DMS153 treated with DMSO at 0.1 percent for 48 hours (cell line): ENCODE results near the gene C1orf53.
A peak's percentile ranks its signal among the peaks of the same experiment; 100 is the strongest.
"Not testable (repeated sequence)": the region's sequence is repeated elsewhere in the genome, so short reads cannot be mapped to it uniquely, and the experiment has no call there.

Experiments
- DNase-seq: peaks from one replicate; lab custom pipeline; 2025; ENCODE audit not compliant: unreplicated experiment; lab: John Stamatoyannopoulos, UW

Gene C1orf53

DNA sequence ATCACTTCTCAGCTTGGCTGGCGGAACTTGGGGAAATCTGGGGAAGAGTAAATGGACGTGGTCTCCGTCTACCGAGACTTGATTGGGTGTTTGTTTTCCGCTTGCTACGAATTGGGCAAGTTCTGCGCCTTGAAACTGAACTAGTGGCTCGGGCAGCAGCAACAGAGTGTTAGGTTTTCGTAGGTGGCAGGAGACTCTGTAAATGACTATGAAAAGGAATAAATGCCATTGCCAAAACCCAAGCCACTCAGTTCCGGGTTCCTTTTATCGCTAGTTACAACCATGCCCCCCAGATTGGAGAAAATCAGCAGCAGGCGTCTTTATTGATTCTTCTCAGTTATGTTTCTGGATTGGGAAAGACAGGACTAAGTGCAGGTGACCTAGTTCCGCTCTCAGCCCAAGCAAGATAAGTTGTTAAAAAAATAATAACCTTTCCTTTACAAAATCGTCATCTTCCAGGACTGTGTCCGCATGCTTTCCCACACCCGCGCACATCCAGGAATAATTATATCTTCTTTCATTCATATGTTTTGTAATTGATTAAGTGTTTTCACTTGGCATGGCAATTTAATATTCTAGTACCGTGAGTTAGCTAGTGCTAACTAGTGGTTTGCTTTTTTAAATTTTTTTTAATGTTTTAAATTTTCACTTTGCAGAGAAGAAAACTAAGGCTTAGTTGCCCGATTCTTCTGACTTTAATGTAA, 18.1 kb downstream of the C1orf53 start:
- no peak for DNase-seq

DNA sequence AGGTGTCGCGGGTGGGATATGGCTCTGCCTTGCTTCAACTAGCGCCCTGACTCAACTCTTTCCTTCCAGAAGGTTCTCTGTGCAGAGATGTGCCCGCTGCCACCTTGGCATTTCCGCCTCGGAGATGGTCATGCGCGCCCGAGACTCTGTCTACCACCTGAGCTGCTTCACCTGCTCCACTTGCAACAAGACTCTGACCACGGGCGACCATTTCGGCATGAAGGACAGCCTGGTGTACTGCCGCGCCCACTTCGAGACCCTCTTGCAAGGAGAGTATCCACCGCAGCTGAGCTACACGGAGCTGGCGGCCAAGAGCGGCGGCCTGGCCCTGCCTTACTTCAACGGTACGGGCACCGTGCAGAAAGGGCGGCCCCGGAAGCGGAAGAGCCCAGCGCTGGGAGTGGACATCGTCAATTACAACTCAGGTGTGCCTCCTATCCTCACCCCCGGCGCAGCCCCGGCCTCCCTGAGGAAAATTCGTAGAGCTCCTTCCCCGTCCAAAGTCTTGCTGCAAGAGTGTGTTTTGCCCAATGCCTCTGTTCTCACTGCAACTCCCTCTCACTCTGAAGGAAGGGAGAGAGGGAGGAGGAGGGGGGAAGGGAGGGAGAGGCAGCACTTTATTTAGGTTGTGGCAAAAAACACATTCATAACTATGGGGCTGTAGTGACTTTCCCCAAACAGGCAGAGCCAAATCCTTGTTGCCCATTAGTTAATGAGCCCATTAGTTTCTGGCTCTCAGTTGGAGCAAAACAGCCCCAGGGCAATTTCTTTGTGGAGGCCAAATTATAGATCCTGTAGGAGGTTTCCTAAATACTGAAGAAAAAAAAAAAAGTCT, 19.0 kb downstream of the C1orf53 start:
- no peak for DNase-seq

DNA sequence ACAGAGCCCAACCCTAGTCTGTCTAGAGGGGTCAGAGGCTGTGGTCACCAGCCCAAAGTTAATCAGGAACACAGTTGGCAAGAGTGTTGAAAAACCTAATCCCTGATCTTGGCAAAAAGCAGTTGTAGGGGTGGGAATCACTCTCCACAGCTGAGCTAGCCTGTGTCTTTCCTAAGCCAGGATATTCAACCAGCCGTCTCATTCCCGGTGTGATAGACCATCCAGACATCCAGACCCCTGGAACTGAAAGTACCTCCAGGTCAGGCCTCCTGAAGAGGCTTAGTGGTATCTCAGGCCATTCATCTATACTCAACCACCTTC, 19.6 kb downstream of the C1orf53 start:
- no peak for DNase-seq

DNA sequence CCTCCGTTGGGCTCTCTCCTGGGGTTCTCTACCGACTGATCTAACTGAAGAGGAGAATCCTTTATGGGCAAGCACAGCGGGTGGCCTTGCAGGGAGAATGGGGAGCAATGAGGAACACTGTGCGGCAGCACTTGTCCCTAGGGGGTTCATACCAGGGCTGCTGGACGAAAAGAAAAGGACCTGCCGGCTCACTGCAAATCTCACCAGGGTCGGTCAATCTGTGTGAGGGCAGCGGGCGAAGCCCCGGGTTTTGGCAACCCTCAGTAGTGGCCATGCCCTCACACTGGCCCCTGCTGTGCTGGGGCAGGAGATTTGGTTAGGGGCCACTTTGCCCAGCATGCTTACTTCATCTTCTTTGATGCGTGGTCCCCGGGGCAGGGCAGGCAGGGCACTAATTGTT, 20.6 kb downstream of the C1orf53 start:
- no peak for DNase-seq

DNA sequence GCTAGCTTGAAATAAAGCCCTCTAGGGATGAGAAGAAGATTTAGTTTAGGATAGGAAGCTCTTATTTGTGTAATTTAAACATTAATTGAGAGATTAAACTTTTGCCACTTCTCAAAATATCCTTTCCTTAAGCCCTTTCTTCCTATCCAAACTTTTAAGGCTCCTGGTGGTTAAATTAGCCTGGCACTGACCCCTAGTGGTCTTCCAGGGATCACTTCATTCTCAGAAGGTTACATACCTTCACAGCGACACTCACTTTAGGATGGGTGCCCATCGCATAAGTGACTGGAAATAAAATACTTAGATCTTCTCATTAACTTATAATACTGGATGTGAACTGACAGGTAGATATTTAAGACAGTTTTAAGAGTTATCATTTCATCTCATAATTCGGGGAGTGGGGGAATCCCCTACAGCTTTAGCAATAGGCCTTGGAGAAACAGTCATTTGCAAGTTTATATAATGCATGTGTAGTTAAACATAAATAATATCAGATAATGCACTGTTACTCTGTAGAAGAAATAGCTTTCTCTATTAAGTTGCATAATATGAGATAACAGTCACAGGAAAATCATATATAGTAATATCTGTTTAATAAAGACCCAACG, 22.2 kb downstream of the C1orf53 start:
- peak; percentile 45 for DNase-seq

DNA sequence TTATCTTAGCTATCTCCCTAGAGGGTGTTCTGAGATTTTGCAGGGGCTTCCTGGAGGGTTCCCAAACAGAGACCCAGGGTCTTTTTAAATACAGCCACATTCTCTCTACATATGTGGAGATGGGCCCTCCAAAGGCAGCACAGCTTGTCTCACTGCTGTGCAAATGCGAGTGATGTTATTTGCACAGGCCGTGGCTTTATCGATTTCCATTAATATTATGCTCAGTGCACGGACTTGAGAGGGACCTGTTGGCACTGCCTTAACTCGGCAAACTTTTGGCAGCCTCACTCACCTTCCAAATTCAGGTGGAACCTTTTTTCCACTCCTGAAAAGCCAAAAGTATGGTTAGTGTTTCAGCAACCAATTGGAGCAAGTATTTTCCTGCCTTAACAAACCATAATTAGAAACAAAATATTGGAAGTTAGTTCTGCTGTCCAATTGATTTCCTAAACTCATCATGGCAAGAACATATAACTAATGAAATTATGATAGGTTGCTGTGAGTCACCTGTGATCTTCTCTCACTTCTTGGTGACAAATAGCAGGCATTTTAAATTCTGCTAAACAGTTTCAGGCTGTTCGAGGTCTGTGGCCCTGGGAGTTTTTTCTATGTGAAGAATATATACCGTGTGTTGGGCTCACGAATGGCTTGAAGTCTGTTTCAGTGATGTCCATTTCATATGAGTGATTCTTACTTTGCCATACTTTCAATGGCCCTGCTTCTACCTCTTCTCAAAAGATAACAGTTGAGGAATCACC, 25.7 kb downstream of the C1orf53 start:
- DNase-seq: no peak

DNA sequence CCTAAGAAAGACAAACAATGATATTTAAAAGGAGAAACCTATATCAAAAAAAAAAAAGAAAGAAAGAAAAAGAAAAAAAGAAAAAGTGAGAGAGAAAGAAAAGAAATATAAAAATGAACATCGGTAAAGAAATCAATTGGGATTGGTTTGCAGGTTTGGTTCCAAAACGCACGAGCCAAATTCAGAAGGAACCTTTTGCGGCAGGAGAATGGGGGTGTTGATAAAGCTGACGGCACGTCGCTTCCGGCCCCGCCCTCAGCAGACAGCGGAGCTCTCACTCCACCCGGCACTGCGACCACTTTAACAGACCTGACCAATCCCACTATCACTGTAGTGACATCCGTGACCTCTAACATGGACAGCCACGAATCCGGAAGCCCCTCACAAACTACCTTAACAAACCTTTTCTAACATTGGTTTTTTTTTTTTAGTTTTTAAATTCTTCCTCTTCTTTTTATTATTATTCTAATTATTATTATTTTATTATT, 26.5 kb downstream of the C1orf53 start:
- no peak for DNase-seq

DNA sequence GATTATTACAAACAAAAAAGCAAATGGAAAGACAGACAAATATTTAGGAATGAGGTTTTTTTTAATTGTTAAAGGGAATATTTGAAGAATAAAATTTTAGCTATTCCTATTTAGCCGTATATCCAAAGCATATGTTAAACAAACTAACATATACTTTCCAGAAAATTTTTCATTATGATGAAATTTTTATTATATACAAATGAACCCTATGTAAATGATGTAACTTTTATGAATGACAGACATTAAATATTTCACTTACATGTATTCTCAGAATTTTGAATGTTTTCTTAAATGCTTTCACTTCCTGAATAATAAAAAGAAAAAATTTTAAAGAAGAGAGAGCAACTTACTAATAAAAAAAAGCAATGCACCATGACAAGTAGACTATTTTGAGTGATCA, 30.6 kb downstream of the C1orf53 start:
- DNase-seq: no peak

DNA sequence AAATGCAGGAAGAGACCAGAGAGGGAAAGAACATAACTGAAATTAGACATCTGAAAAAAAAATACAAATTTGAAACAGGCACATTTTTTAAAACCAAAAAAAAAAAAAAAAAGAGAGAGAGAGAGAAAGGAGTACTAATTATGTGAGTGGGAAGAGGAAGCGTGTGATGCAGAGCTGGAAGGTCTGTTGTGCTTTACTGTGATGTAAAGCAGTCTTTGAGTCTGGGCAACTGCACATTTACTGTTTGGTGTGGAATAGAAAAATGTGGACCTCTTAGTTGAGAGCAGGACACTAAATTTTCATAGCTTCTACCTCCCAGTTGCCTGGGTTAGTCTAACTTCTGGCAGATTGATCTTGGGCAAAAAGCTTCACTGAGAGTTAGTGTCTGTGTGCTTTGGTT, 31.2 kb downstream of the C1orf53 start:
- no peak for DNase-seq

DNA sequence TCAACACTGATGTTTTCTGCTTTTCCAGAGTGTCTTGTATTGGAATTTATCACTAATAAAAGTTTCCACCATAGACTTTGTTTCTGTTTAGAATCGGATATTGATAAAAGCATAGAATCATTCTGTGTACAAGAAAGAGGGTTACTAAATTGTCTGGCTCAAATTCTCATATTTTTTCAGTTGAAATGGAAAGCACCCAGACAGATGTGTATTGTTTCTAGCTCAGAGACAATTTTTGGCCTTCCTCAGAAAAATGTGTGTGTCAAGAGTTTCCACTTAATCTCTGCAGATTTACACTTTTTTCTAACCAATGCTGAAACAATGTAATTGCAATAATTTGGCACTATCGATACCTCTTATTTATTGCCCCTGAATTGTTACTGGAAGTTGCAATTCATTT, 35.0 kb downstream of the C1orf53 start:
- DNase-seq: no peak

DNA sequence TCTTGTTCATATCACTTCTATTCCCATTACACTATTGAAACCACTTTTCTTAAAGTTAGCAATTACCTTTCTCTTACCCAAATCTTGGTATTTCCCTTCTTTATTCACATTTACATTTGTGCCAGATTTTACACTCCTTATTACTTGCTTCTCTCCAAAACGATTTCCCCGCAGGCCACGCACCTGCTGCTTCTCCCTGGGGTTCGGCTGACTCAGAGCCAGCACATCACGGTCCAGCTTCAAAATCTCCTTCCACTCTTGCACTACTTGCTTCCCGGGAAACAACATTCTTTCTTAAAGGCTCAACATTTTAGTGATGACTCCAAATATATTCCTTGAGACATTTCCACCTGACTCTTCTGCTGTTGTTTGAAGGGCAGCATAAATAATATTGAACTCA, 35.5 kb downstream of the C1orf53 start:
- no peak for DNase-seq

DNA sequence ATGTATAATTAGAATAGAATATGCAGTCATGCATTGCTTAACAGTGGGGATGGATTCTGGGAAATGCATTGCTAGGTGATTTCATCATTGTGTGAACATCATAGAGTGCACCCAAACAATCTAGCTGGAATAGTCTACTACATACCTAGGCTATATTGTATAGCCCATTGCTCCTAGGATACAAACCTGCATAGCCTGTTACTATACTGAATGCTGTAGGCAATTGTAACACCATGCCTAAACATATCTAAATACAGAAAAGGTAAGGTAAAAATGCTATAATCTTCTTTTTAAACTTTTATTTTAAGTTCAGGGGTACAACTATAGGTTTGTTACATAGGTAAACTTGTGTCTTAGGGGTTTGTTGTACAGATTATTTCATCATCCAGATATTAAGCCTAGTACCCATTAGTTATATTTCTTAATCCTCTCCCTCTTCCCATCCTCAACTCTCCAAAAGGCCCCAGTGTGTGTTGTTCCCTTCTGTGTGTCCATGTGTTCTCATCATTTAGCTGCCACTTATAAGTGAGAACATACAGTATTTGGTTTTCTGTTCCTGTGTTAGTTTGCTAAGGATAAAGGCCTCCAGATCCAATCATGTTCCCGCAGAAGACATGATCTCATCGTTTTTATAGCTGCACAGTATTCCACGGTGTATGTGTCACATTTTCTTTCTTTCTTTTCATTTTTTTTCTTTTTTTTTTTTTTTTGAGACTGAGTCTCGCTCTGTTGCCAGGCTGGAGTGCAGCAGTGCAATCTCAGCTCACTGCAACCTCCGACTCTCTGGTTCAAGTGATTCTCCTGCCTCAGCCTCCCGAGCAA, 36.9 kb downstream of the C1orf53 start:
- not testable (repeated sequence) for DNase-seq

DNA sequence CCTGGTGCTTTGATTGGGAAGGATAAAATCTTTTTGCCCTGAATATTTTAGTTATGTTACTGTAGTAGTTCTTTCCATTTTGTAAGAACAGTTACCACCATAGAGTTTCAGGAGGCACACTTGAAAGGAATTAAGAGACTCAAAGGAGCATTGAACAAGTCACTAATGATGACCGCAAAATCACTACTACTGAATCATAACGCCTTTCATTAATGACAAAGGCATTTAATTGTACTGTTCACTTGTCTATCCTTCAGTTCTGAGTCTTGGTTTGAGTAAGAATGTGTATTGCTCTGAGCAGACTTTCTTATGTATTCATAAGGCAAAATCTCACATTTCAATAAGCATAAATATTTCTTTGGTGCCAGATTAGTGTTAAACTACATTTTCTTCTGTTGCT, 39.6 kb downstream of the C1orf53 start:
- DNase-seq: no peak

DNA sequence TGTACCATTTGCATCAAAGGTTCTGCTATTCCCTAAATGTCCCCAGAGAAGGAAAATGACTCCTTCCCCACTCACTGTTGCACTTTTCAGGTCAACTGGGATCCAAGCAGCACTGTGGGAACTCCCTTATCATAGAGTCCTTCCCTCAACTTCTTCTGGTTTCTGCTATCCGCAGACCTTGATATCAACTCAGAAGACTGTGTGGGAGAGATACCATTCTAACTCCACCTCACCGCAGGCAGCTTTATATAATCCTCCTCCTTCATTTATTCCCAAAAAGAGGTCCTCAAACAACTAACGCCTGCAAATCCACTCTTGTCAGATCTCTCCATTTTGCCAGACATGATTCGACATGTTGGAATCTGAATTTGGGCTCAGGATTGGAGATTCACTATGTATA, 42.1 kb downstream of the C1orf53 start:
- no peak for DNase-seq

DNA sequence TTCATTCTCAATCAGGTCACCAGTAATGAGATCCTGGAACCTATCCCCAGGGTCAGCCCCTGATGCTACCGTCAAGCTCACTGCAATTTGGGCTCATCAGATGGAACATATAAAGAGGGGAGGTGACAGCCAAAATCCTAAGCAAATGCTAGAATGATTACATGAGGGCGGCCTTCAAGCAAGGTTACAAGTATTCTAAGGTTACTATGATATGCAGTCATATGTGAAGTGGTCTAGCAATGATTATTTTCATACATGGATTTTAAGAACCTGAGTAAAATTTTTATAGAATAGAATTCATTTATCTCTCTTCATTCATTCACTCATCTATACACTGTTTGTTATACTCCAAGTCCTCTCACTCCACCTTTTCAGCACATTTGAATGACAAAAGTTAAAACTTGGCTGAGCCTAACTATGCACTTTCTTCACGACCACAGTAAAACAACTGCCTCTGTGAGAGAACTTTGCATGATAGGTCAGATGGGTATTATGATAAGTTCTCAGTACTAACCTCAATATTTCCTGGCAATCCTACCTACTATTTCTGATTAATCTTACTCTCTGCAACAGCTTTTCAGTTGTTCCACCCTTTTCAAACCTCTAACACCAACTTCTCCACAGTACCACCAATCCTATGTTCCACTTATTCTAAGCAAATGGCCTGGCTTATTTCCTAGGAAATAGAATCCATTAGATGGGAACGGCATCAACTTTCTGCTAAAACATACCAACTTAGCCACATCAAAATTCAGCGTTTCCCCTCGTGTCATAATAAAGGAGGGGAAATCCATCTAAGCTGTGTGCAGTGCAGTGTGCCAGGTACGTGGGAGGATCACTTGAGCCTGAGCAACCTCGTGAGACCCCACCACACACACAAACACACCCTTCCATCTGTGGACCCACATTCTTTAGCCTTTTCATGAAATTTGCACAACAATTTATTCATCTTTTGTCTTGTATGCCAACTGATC, 46.8 kb downstream of the C1orf53 start:
- DNase-seq: no peak

DNA sequence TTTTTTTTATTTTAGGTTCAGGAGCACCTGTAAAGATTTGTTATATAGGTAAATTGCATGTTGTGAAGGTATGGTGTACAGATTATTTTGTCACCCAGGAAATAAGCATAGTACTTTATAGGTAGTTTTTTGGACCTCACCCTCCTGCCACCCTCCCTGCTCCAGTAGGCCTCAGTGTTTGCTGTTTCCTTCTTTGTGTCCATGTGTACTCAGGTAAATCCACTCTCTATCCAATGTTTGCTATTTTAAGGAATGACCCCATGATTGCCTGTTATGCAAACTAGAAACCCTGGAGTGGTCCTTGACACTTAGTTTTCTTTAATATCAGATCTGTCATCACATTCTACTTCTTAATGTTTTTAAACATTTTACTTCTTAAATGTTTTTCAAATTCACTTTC, 48.7 kb downstream of the C1orf53 start:
- DNase-seq: no peak

DNA sequence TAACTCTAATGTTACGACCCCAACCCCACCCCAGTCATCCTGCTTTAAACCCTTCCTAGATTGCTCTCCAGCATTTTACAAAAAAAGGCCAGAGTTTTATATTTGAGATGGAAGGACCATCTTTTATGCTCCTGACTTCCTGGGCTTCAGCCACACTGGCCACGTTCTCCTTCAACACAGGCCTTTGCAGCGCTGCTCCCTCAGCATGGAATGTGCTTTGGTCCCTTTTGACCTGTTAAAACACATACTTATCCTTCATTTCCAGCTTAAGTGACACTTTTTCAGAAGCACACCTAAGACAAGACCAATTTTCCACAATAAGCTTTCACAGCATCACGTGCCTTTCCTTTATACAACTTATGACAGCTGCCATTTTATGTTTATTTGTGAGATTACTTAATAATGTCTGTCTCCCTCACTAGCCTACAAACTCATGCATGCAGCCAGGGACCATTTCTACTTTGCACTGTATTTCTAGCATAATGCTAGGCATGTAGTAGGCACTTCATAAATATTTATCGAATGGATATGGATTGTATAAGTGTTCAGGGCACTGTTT, 49.3 kb downstream of the C1orf53 start:
- no peak for DNase-seq

DNA sequence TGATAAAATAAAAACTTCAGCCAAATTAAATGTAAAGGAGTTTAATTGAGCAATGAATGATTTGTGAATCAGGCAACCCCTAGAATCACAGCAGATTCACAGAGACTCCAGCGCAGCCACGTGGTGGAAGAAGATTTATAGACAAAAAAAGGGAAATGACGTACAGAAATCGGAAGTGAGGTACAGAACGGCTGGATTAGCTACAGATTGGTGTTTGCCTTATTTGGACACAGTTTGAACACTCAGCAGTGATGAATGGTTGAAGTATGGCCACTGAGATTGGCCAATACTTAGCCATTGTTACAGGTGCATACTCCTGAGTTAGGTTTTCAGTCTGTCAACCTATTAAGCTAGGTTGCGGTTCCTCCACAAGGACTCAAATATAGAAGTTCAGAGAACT, 51.0 kb downstream of the C1orf53 start:
- not testable (repeated sequence) for DNase-seq
